Measurements from ENCODE around the gene YIPF1. TPM values are rescaled to one million over a fixed set of nuclear protein-coding genes. Genes with fewer than 3 reads are reported as not detected.

YIPF1 gene
- total RNA-seq, 1 donor from 2014 or later, result 13.9 TPM

- Histone ChIP-seq H3K27me3 (ENCODE audit: low read depth) (no peaks in the 10 kb centered on the region), H3K36me3 (peaks cover 23% of the 10 kb centered on the region), H3K27ac (replicated peaks) (no peak overlapping the region), H3K4me1 (no peaks in the 10 kb centered on the region), H3K9me3 (replicated peaks) (no peaks in the 10 kb centered on the region), H3K4me3 (no peak overlapping the region)
- no peak for TF ChIP-seq CTCF (IDR thresholded peaks at IDR 0.05; ENCODE audit: borderline replicate concordance)
- intact Hi-C loops (cut with micrococcal nuclease), result no loop called here
- no peak for DNase-seq
These were observed 23.9 kb upstream of the YIPF1 start for GRCh38 chr1:53913352-53914033.

DNA sequence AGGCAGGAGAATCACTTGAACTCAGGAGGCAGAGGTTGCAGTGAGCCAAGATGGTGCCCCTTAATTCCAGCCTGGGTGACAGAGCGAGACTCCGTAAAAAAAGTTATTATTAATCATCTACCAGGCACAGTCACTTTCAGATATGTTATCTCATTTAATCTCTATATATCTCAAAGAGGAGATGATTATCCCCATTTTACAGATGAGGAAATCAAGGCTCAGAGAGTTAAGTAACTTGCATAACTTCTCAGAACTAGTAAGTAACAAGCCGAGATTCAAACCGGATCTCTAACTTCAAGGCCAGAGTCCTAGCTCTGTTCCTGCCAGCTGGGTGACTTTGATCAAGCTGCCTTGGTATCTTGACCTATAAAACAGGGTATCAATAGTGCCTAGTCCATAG is 21.8 kb upstream of the YIPF1 start:
- peaks cover 16% of the 10 kb centered on the region for H3K36me3 ChIP-seq

GRCh38 chr1:53909946-53910345 is 20.3 kb upstream of the YIPF1 start:
- Histone ChIP-seq H3K36me3 (peaks cover 4% of the 10 kb centered on the region), H3K27me3 (ENCODE audit: low read depth) (no peaks in the 10 kb centered on the region), H3K4me3 (no peak overlapping the region), H3K9me3 (replicated peaks) (no peaks in the 10 kb centered on the region), H3K4me1 (no peaks in the 10 kb centered on the region), H3K27ac (replicated peaks) (no peak overlapping the region)
- intact Hi-C loops (cut with micrococcal nuclease), result no loop called here
- TF ChIP-seq CTCF (IDR thresholded peaks at IDR 0.05; ENCODE audit: borderline replicate concordance), result no peak
- no peak for DNase-seq

More for the DNA sequence above, 21.8 kb upstream of the YIPF1 start:
- intact Hi-C loops (cut with micrococcal nuclease), result no loop called here
- DNase-seq, result no peak
- Histone ChIP-seq H3K4me1 (no peaks in the 10 kb centered on the region), H3K4me3 (no peak overlapping the region), H3K9me3 (replicated peaks) (no peaks in the 10 kb centered on the region), H3K27ac (replicated peaks) (no peak overlapping the region), H3K27me3 (ENCODE audit: low read depth) (no peaks in the 10 kb centered on the region)
- TF ChIP-seq CTCF (IDR thresholded peaks at IDR 0.05; ENCODE audit: borderline replicate concordance), result no peak

GRCh38 chr1:53906121-53906520 is 16.5 kb upstream of the YIPF1 start:
- intact Hi-C loops (cut with micrococcal nuclease), result no loop called here
- H3K4me1 ChIP-seq, result no peaks in the 10 kb centered on the region
- no peaks in the 10 kb centered on the region for H3K27me3 ChIP-seq (ENCODE audit: low read depth)
- H3K36me3 ChIP-seq, result no peaks in the 10 kb centered on the region
- no peak for DNase-seq
- H3K4me3 ChIP-seq, result no peak overlapping the region
- no peak overlapping the region for H3K27ac ChIP-seq (replicated peaks)
- H3K9me3 ChIP-seq (replicated peaks), result no peaks in the 10 kb centered on the region
- TF ChIP-seq CTCF (IDR thresholded peaks at IDR 0.05; ENCODE audit: borderline replicate concordance), result no peak

DNA sequence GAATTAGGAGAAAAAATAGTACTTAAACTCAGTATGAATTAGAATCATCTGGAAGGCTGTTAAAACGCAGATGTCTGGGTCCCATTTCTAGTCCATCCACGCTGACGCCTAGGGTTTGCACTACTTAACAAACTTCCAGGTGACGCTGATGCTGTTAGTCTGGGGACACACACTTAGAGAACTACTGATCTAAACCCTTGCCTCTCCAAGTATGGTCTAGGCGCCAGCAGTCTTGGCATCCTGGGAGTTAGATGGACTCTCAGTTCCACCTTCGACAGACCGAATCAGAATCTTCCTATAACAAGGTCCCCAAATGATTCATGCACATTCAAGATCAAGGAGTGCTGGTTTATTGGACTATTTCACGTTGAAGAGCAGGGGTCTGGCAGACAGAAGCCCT is 15.9 kb upstream of the YIPF1 start:
- H3K27ac ChIP-seq (replicated peaks), result no peak overlapping the region
- H3K36me3 ChIP-seq, result no peaks in the 10 kb centered on the region
- no peaks in the 10 kb centered on the region for H3K4me1 ChIP-seq
- H3K4me3 ChIP-seq, result no peak overlapping the region
- no peak for TF ChIP-seq CTCF (IDR thresholded peaks at IDR 0.05; ENCODE audit: borderline replicate concordance)
- DNase-seq, result no peak
- no peaks in the 10 kb centered on the region for H3K27me3 ChIP-seq (ENCODE audit: low read depth)
- H3K9me3 ChIP-seq (replicated peaks), result no peaks in the 10 kb centered on the region
- intact Hi-C loops (cut with micrococcal nuclease), result no loop called here
